Stimulated activated CD8-positive, alpha-beta memory T cell treated with anti-CD3 and anti-CD28 coated beads, Interleukin-15, amount 100 ng/mL, for 1 hour (primary cell): Measurements from ENCODE around the gene TOMM22.

Source experiments
- DNase-seq: peaks from one replicate; pipeline ENCODE4 v3.0.0-alpha.2; 2020; ENCODE audit warnings: low read depth

Gene TOMM22

GRCh38 chr22:38696606-38697424, 15.1 kb downstream of the TOMM22 start:
- no peak for DNase-seq

DNA sequence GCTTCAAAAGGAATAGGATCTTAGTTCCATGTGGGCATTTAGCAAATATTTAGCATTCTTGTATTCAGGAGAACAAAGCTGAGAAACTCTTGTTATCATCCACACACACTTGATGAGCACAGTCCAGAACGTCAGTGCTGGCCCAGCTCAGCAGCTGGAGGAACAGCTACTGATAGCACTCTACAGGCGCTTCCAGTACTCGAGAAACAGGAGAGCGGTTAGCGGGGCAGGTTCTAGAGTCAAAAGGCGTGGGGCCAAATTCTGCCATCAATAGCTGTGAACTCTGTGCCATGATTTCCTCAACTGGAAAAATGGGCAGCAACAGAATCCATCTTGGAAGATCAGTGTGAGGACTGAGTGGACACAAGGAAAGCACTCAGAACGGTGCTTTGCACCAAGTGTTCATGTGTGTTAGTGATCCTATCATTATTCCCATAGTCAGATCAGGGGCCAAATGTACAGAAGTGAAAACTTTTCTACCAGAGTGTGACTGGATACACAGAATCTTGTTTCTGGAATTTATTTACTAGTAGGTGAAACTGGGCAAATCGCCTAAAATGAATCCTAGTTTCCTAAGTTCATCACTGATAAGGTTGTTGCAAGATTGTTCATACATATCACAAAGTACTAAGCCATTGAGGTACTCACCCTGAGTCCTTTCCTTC, 15.8 kb downstream of the TOMM22 start:
- no peak for DNase-seq

- no peak for DNase-seq
Observed at GRCh38 chr22:38698407-38699094, 16.8 kb downstream of the TOMM22 start.

DNA sequence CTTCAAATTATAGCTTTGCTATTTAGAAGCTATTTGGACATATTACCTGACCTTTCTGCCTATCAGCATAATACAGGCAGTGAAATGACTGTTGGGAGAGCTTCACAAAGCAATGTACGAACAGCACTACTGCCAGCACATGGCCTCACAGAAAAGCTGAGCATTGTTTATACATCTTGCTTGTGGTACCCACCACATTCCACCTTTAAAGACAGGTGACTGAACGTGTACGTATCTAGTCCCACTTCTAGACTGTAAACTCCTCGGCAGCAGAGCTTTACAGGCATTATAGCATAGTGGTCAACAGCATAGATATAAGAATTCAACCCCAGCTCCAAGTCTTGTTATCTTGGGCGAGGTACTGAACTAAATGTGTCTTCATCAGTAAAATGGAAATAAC, 17.4 kb downstream of the TOMM22 start:
- DNase-seq, result no peak

GRCh38 chr22:38699784-38700183, 18.0 kb downstream of the TOMM22 start:
- DNase-seq, result no peak

DNA sequence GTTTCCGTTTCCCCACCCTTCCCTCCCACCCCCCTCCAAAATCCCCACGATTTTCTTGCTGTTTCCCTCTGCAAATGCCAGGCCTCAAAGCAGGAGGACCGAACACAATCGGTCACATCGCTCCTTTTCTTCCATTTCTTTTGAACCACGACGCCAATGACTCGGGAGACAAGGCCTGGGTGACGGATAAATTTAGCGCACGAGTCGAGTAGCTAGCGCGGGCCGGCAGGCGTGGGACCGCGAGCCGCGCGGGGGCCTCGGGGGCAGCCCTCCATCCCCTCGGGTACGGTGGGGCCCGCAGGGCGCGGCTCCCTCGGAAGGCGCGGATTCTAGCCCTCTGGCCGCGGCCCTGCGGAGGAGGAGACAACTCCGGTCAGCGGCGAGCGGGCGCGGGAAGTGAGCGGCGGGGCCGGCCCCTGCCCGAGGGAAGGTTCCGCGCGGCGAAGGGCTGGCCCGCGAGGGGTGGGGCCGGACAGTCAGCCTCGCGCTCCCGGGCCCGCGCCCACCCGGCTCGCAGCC, 18.6 kb downstream of the TOMM22 start:
- no peak for DNase-seq

DNA sequence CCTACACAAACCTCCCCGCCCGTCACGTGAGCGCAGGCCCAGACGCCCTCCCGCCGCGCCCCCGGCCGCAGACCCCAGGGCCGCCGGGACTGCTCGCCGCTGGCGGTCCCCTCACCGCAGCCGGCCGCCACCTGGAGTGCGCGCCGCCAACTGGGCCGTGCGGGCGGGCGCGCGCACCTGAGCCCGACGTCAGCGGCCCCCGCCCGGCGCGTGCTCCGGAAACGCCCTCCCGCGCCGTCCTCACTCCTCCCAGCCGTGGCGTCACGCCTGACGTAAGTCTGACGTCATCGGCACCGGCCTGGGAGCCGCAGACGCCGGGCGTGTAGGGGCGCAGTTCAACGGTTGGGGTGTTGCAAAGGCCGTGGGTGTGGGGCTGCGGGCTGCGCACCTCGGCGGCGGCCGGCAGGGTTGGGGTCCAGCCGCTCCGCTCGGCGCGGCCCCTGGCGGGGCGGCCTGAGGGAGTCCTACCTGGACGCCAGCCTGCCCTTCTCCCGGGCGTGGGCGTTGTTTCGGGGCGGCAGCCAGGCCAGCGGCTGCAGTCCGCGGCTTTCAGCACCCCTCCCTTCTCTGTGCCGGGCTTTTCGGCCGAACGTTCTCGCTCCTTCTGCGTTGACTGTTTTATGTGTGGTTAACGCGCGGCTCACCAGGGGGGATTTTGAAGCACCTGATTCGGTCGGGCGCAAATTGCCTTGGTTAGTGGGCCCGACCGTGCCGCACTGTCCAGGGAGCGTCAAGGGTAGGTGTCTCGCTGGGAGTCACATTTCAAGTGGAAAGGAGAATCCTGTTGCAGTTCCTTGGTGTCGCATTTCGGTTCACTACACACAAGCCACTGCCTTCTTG, 19.3 kb downstream of the TOMM22 start, which contains the start of gene JOSD1:
Gene JOSD1 (minus strand): TSS at position 155 of the 840 bp plus-strand sequence. CDS start 956 bp downstream, outside the sequence.
- DNase-seq, result peak; percentile 96

DNA sequence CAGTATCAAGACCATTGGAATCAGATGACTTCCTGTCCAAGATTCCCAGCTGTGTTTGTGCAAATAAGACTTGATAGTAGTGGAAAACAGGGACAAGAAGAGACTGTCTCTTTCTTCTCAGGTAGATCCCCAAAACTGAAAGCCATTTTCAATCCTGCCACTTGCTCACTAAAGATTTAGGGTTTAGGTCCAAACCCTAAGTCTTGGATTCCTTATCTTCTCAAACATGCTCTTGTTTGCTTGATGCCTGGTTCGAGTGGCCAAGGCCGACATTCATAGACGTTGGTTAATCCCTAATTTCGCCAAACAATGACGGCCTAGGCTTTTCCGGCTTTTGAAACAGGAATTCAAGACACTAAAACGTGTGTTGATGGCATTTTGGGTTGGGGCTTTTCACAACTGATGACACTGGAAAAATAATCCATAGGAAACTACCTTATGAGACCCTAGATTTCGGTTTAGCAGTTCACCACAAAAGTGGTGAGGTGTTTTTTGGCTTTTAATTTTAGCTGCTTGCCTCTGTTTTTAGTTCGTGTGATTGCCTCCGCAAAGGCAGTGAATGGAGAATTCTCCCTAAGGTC, 23.0 kb downstream of the TOMM22 start:
- DNase-seq, result no peak

GRCh38 chr22:38705235-38706100, 23.7 kb downstream of the TOMM22 start, which contains the start of gene GTPBP1:
Gene GTPBP1, plus strand, starts transcription at chr22:38705944. Its CDS starts 12 bp downstream, at chr22:38705956.
- DNase-seq, result peak; percentile 92

DNA sequence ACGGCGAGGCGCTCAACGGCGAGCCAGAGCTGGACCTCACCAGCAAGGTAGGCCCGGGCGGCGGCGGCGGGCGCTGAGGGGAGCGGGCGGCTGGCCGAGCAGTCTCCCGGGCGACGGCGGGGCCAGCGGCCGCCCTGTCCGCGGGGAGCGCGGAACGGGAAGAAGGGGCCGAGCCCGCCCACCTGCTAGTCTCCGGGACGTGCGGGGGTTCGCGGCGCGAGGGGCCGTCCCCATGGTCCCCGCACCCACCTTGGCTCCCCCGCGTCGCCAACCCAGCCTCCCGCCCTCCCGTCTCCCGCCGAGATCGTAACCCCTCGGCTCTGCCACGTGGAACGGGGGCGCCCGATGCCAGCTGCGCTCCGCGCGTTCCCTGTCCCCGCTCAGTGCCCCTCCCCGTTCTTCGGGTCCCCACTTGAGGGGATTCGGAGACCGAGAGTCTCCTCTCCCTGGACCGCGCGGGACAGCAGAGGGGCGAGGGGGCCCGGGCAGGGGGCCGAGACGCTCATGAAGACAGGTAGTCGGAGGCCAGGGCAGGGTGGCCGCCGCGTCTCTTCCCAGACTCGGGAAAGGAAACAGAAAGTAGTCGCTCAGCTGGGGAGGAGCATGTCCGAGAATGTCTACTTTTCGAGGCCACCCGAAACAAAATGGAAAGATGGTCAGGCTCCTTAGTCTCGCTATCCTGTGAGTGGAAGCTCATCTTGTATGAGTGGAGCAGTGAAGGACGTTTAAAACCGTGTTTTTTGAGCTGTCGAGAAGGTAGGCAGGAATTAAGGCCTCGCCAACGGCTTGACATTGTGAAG, 24.5 kb downstream of the TOMM22 start:
- no peak for DNase-seq

DNA sequence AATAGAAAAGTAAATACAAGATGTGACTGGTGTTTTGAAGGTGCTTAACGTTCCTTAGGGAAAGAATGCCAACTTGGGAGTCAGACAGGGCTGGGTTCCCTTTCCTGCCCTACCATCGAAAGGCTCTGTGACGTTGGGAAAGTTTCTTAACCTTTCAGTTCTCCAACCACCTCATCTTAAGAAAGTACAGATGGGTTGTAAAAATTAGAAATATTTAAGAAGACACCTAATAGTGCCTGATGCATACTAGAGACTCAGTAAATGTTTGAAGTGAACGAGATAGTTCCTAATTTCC, 25.1 kb downstream of the TOMM22 start:
- DNase-seq, result no peak

DNA sequence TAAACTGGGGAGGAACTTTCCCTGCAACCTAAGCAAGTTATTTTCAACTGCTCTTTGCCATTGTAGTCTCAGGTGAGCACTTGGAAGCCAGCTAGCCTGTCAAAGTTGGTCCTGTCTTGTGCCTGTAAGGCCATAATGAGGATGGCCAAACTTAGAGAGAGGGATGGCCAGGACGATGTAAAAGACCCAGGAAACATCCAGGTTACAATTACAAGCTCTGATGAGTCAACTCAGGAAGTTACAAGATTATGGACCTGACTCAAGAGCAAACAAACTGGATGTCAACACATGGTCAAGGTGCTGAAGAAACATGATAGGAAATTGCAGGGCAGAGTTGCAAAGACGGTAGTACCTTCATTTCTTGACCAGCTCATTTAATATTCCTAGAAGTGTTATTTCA, 25.6 kb downstream of the TOMM22 start:
- no peak for DNase-seq

GRCh38 chr22:38707984-38708383, 26.2 kb downstream of the TOMM22 start:
- no peak for DNase-seq

- DNase-seq, result no peak
Observed at GRCh38 chr22:38709306-38709705, 27.5 kb downstream of the TOMM22 start.

DNA sequence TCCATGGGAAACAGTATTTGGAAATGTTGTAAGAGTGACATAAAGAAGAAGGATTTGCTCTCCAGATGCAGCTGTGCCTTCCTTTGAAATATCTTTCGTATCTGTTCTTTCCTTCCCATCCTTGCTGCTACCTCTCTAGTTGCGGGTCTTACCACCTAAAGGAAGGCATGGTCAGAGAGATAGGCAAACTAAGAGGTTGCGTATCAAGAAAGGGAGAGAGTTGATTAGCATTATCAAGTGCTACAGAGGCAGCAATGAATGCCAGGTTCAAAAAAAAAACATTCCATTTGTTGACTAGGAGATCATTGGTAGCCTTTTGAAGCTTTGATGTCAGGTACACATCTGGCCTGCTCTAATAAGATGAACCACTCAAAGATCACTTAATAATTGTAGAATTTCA, 28.6 kb downstream of the TOMM22 start:
- DNase-seq, result no peak

- DNase-seq, result no peak
Observed at GRCh38 chr22:38710866-38711265, 29.1 kb downstream of the TOMM22 start.

- no peak for DNase-seq
Observed at GRCh38 chr22:38712486-38713207, 30.9 kb downstream of the TOMM22 start.

GRCh38 chr22:38713921-38714320, 32.2 kb downstream of the TOMM22 start:
- DNase-seq, result no peak
